AG08396 (cell line): ENCODE data around the gene TRIP13.
"Not testable (repeated sequence)": the region's sequence is repeated elsewhere in the genome, so short reads cannot be mapped to it uniquely, and the experiment has no call there.

Experiments
- DNase-seq: peaks from one replicate; pipeline ENCODE4 v3.0.0; 2012; ENCODE audit warnings: low spot score, mixed read lengths

TRIP13 gene

DNA sequence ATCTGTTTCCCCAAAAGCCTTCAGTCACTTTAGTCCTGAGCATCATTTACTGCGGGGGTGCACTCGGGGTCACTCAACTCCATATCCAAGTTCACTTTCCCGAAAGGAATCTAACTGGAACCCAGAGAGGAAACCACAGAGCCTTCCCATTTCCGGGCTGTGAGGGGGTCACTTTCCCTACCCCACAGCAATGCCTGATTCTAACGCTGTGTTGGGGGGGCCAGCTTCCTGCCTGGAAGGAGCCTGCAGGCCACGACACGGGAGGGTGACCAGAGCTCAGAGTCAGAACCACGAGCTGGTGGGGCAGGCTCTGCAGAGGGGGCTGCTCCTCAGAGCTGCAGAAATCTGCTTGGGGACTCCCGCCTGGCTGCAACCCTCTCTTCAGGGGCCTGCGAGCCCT, 20.4 kb upstream of the TRIP13 start:
- DNase-seq = no peak

DNA sequence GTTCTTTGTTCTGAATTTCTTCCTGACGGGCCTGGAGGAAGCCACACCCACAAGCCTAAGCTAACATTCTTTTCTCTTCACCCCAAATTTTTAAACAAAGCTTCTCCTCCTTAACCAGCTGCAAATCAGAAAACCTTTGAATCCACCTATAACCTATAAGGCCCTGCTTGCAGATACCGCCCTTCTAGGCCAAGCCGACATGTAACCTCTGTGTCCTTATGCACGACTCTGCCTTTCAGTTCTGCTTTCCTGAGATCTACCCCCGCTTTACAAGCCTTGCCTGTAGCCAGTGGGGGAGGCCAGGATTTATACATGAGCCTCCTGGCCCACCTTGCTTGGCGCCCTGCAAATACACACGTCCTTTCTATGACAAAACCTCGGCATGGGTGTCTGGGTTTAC, 19.4 kb upstream of the TRIP13 start:
- DNase-seq = no peak

DNA sequence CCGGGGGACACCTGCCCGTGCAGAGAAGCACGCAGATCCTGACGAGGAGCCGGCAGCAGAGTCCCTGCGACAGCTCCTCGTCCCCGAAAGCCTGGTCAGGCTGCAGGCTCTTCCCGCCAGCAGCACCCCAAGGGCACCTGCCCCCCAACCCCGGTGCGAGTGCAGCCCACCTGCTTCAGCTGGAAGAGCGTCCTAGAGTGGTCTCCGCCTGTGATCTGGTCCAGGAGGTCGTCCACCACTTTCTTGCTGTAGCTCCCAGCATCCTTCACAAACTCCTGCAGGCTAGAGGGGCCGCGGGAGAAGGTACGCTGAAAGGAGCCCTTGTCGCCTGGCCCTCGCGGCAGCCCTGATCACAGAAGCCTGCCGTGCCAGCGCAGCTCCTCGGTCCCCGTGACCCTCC, 16.8 kb upstream of the TRIP13 start:
- DNase-seq = no peak

DNA sequence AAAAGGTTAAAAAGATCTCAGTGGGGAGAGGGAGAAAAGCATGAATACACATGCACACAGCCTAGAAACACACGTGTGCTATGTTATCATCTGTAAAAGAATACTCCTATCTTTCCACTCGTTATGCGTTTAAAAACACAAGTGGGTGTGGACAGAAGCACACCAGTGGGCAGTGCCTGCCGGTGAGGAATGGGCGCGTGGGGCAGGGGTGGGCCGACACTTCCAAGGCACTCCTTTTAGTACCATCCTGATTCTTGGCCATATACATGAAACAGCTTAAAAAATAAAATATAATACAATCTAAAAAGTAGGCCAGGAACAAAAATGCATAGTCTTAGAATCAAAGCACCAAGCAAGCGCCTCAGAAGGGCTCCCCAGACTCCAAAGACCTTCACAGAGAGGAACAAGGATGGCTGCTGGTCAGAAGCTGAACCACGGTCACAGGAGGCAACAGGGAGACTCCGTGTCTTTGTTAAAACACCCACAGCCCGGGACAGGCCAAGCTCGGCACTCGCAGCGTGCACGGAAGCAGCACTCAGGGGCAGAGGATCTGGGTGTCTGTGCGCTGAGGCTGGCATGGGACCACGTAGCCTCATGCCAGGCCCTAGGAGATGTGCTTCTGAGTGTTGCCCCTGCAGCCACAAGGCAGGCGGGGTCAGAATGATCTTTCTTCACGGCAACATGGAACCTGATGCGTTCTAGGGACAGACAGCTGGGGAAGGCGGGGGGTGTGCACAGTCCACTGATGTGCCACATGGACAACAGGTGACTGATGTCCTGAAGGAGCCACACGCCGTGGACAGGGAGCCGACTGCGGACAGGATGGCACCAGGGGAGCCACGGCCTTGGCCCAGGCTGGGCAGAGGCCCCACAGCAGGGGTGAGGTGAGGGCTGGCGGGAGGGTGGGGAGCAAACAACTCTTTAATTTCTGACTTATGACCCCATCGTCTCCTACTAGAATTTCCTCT, 16.0 kb upstream of the TRIP13 start:
- DNase-seq = no peak

DNA sequence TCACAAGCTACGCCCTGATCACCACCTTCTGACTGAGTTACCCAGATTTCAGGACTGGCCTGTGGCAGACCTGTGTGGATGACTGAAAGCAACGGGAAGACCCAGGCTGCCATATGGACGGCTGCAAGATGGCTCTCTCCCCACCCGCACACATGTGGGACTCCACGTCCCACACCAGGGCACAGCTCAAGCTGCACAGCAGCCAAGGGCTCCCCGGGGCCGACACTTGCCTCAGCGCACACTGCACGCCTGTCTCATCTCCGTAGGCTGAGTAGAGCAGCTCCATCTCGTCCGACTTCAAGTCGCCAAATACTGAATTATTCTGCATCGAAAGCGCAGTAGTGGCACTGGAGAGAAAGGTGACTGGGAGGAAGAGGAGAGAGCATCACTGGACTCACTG, 14.6 kb upstream of the TRIP13 start:
- DNase-seq = no peak

DNA sequence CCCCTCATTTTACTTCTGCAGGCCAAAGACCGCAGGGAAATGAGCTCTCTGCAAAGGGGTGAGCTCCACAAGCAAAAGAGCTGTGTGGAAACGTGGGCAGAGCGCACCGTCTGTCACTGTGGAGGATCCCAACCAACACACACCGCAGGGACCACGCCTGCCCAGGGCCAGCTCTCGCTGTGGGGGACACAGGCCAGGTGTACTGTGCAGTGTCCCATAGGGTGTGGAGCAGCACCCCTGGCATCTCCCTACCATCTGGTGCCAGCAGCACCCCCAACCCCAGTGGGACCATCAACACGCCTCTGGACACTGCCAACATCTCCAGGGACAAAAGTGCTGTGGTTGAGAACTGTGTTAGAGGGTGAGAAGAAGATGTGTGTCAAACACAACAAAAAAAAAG, 14.0 kb upstream of the TRIP13 start:
- not testable (repeated sequence) for DNase-seq

DNA sequence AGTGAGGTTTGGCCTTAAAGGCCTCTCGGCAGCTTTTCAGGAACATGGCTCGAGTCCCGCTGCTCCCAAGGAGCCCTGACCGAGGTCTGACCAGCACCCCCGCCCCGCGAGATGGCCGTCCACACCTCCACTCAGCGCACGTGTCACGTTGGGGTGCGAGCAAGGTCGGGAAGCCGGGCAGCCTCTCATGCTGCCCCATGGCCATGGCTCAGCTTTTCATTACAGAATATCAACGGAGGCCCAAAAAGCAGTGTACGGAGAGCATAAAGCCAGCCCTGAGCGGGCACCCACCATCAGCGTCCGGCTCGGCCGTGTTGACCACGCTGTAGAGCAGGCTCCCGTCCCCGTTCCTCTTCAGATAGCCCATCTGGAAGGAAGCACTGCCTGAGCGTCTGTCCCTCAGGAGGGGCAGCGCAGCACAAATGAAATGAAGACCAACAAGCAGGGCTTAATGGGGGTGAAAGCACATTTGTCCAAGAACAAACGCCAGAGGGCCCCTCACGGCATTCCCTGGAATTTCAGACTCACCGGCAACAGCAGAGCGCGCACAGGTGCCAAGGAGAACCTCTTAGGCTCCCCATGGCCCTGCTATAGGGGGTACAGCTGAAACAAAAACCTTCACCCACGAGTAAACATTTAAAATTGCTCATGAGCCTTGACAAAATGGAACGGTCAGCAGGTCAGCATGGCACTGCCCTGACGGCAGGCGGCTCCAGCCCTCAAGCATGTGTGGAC, 11.7 kb upstream of the TRIP13 start:
- DNase-seq = no peak

DNA sequence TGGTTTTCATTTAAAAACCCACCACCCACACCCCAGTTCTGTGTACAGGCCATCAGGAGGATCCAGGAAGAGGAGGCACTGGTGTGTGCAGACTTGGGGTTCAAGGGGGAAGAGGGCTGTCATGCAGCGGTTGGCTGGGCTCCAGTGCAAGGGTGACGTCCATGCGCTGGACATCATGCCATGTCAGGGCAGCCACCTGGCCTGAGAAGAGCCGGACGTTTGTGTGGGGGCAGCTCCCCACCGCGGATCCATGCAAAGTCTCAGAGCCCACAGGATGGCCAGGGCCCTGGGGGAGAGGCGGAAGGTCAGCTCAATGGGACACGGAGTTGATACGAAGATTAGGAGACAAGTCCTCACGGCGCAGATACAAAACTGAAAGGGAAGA, 11.1 kb upstream of the TRIP13 start:
- no peak for DNase-seq

DNA sequence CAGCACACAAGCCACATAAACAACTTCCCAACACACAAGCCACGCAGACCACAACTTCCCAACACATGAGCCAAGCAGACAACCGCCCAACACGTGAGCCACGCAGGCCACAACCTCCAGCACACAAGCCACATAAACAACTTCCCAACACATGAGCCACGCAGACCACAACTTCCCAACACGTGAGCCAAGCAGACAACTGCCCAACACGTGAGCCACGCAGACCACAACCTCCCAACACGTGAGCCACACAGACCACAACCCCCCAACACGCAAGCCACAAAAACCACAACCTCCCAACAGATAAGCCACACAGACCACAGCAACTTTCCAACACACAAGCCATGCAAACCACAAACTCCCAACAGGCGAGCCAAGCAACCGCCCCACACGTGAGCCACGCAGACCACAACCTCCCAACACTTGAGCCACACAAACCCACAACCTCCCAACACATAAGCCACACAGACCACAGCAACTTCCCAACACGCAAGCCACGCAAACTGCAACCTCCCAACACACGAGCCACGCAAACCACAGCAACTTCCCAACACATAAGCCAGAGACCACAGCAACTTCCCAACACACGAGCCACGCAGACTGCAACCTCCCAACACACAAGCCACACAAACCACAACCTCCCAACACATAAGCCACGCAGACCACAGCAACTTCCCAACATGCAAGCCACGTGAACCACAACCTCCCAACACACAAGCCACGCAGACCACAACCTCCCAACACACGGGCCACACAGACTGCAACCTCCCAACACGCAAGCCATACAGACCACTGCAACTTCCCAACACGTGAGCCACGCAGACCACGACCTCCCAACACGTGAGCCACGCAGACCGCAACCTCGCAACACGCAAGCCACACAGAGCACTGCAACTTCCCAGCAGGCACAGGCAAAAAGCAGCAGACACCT, 10.2 kb upstream of the TRIP13 start:
- DNase-seq = no peak

DNA sequence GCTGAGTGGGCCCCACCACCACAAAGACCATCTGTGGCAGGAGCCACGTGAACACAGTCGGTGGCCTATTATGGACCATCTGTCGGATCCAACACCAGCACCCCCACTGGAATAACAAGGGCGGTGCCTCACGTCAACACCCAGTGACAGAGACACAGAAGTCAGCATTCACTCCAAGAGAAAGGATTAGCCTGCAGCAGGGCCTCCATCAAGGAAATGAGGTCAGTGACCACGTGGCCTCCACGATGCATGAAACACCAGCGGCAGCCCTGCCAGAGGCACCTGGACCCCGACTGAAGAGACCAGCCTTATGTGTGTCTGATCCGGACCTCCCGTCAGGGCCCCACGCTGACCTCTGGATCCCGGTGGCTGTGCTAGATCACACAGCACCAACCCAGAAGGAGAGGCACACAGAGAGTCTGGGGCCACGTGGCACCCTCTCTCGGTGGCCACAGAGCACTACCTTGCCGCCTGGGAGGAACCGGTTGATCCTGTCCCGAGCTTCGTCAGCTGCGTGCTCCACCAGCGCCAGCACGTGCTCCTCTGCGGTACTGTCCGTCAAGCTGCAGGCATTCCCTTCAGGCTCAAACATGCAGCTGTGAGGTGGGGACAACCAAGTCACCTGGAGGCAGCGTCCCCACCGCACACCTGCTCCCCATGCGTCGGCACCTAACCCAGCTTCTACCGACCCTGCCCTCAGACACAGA, 9.1 kb upstream of the TRIP13 start:
- DNase-seq = no peak

DNA sequence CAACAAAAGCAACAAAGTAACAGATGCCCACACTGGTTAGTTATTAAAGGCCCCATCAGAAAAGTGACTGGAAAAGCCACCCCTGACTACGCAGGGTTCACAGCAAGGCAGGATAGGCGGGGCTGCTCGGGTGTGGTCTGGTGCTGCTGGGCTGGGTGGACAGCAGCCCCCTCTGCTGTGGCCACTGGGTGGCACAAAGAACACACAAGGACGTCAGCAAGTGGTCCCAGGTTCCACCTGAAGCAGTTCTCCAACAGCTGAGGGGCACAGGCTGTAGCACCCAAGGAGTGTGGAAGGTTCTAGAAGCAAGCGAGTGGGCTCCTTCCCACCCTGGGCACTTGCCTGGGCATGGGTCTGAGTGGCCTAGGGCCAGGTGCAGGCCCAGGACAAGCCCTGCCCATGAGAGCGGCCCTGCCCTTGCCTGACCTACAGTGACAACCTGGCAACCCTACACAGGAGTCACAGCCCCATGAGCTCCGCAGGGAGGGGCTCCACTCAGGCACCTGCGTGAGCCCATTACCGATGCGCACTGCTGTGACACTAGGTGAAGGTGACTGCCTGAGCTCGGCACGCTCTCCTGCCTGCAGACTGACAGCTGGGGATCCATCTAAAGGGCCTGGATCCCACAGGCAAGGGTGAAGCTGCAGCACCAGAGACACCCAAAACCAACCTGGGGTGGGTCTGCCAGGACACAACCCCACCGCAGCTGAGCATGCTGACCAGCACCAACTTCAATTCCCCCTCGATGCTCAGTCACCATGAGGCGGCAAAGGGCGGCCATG, 8.1 kb upstream of the TRIP13 start:
- no peak for DNase-seq

DNA sequence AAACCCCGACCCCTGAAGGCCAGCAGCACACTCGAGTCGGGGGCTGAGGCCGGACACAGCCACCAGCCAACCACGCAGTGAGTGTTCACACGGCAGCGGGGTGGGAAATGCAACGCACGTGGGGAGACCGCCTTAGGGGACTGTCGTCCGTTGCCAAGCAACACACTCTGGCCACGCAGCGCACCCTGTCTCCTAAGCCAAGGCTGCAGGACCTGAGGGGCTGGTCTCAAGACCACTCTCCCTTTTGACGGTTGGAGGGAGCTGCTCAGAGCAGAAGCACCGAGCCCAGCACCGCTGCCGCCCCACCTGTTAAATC, 7.6 kb upstream of the TRIP13 start:
- DNase-seq = no peak

DNA sequence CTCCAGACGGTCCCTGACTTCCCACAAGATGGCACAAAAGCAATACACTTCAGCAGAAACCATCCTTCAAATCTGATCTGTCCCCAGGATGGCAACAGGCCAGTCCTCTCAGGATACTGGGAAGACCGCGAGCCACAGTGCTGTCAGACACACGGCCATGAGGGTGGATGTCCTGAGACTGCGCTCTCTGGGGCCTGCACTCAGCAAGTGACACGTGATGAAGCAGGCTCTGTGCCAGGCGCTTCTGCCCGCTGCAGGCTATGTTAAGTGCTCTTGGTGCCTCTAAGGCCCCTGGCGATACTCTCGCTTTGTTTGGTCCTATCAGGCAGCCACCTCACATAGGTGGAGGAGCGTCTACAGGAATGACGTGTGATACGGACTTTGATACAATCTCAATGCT, 7.2 kb upstream of the TRIP13 start:
- DNase-seq = no peak

DNA sequence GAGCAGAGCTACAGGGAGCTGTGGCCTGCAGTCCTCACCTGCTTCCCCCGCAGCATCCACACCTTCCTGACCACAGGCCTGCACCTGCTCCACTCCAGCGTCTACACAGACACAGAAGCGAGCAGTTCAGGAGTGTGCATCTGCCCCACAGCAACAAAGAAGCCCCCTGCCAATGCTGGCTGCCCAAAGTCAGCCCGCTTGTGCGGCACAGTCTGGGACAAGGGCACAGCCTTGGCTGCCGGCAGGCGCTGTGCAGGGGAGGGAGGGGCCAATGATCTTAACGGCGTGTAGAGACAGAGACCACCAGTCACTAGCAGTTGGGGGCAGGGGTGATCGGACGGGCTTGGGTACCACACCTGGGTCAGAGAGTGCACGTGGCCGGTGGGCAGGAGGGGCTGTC, 6.6 kb upstream of the TRIP13 start:
- DNase-seq = no peak

DNA sequence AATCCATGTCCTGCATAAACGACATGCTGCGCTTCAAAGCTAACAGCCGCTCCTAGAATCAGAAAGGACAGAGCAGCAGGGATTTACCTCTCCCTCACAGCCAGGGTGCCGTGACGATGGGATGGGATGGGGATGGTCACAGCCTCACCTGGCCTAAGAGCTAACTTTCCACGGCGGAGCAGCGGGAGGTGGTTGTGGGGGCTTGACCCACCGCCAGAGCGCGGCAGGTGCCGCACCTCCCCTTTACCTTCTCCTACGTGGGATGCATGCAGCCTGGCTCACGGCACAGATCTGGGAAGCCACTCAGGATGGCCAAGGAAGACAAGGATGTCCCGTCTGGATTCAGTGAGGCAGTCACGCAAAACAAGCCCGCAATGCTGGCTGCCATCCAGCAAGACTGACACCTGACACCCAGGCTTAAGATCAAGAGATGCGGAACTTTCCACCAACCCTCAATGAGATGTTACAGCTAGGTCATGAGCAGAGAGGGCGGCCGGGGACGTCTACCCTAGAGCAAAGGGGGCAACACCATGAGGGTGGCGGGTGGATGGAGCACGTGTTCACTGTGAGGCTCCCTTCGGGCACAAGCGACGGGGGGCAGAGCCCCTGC, 5.9 kb upstream of the TRIP13 start:
- DNase-seq = no peak

DNA sequence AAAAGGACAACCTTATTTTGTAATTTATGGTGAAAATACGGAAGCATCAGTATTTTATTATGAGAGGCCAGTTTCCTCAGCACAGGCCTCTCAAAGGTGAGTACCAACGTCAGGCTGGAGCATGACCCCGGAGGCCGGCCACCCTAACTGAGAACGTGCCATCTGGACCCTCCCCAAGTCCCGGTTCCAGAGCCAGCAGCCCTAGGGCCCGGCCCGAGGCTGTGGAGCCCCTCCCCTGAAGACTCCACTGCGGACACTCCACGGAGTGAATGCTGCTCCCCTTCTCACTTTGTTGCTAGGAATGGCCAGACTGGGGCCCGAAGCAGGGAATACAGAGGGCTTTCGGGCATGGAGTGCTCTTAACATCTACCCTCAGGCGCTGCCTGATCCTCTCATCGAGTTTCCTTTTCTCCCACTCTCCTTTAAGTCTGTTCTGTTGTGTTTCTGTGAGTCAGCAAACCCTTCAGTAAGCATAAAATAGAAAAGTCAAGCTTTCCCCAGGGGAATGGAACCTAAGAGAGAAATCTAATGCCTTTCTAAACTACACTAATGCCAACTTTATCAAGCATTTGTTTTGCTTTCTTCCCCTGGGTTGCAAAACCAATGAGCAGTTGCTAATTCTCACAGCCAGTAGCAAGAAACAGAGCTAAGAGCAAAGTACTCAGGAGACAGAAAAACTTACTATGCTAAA, 4.6 kb upstream of the TRIP13 start:
- DNase-seq = no peak

DNA sequence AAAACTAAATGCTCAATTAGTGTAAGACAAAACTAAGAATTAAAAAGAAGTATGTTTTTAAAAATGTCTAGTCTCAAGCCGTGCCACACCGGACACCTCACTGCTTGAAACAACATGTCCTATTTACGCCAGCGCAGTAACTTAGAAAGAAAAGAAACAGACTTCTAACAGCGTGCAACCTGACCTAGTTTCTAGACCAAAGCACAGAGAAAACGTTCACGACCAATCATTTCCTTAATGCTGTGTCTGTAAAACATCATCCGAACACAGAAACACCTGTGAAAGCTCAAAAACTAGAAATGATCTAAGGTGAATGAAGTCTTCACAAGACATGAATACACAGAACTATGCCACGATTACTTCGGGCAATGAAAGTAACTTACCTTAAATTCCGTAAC, 4.0 kb upstream of the TRIP13 start:
- no peak for DNase-seq

DNA sequence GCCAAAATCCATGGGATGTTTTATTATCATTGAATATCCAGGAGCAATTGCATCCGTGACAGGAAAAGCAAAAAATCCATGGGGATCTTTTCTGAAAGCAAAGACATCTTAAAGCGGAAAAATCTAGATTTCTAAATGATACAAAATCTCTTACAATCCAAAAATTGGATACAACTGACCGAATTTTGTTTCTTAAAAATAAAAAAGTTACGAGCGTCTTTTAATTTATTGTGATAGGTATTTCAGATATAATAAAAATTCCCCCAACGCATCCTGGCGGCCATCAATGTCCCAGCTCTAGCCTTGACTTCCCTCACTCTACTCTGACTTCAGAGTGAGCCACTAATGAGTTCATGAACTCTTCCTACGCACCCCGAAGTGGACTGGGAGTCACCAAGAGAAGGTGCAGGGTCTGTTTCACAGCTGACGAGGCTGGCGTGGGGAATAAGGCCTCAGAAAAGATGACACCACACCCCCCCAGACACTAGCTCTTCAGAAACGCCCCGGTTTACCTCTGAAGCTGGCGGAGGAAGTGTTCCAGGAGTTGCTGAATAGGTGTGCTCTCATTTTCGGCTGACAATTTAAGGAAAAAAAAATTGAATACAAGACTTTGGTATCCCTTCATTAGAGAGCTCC, 3.5 kb upstream of the TRIP13 start:
- DNase-seq = no peak

DNA sequence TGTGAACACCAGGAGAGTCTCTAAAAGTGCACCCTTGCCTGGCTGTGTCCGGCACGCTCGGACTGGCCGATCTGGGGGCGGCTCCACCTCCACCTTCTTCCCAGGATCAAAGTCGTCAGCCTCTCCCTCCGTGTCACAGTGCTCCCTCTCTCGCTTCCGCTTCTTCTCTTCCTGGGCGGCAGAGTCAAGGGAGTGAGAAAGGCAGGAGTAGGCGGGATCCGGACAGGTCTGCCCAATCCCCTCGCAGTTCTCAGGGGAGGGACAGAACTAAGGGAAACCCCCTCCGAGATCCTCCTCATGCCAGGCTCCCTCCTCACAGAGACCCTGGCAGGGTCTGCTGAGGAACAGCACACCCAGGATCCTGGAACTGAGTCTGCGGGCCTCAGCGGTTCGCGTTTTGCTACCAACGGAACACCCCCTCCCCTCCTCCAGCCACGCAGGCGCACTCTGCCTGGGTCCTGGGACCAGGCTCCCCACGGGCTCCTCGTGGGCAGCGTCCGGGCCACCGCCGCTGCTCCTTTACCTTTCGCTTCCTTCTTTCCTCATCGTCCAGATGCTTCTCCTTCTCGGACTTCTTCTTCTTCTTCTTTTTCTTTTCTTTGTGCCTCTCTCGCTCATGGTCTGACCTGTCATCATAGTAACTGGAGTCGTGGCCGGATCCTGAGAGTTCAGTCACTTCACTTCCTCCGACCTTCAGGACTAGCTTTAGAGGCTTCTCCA, 1.4 kb upstream of the TRIP13 start:
- DNase-seq = no peak
